H1 (cell line): ENCODE results near the gene TMPRSS12. TPM values are rescaled to one million over a fixed set of nuclear protein-coding genes. Genes with fewer than 3 reads are reported as not detected.

ENCODE experiments used
- CTCF ChIA-PET: fragments of 300-600 bp; sonication (Branson Sonifier 250); formaldehyde crosslinking; loops from one replicate; lab custom pipeline; 2021; ENCODE audit not compliant: partially characterized antibody; lab: Charles Lee
- POLR2A ChIA-PET: fragments of 300-600 bp; sonication (Branson Sonifier 250); formaldehyde crosslinking; loops from one replicate; lab custom pipeline; 2021; ENCODE audit warnings: inconsistent platforms; ENCODE audit not compliant: partially characterized antibody; lab: Charles Lee
- DNase-seq, 2 experiments: peaks; one replicate each; pipeline versions ENCODE4 v3.0.0 to v3.0.0-alpha.2; 2010 to 2022; ENCODE audit warnings: low spot score in 2 of 2, low read depth in 1 of 2, mixed read lengths in 1 of 2
- FAIRE-seq: peaks from 2 replicates; lab custom pipeline; 2011; peaks lifted over from hg19 to GRCh38; lab: Jason Lieb, UNC
- H2AFZ ChIP-seq: 2 replicates; pipeline ENCODE4 v1.8.1; 2012; ENCODE audit warnings: low read length, inconsistent platforms
- H2AK5ac ChIP-seq: 2 replicates; pipeline ENCODE4 v1.6.1; 2013; ENCODE audit warnings: low read depth, low read length
- H2BK120ac ChIP-seq: replicated peaks from 2 replicates; pipeline ENCODE3; 2013; ENCODE audit warnings: low read depth, low read length, inconsistent platforms
- H2BK12ac ChIP-seq: 2 replicates; pipeline ENCODE4 v1.6.1; 2013; ENCODE audit warnings: low read depth, low read length
- H2BK15ac ChIP-seq: 2 replicates; pipeline ENCODE4 v1.6.1; 2013; ENCODE audit warnings: low read length
- H2BK20ac ChIP-seq: 2 replicates; pipeline ENCODE4 v1.6.1; 2013; ENCODE audit warnings: low read length
- H2BK5ac ChIP-seq: 2 replicates; pipeline ENCODE4 v1.6.1; 2013; ENCODE audit warnings: low read depth, low read length
- H3K14ac ChIP-seq: 2 replicates; pipeline ENCODE4 v1.6.1; 2013; ENCODE audit warnings: inconsistent platforms; ENCODE audit not compliant: insufficient read length
- H3K18ac ChIP-seq: 2 replicates; pipeline ENCODE4 v1.6.1; 2013; ENCODE audit warnings: low read length; ENCODE audit errors: extremely low read depth
- H3K23ac ChIP-seq: 2 replicates; pipeline ENCODE4 v1.6.1; 2013; ENCODE audit warnings: inconsistent platforms; ENCODE audit not compliant: insufficient read length
- H3K23me2 ChIP-seq: 2 replicates; pipeline ENCODE4 v1.6.1; 2013; ENCODE audit warnings: low read depth, low read length
- H3K27ac ChIP-seq: 2 replicates; pipeline ENCODE4 v1.6.1; 2011; ENCODE audit warnings: low read depth, low read length, inconsistent platforms
- H3K27me3 ChIP-seq, 4 experiments: replicated peaks in 1 of 4; 1 replicate in 1 of 4; 2 replicates in 3 of 4; pipeline versions ENCODE4 v1.6.1 to v1.8.1; 2011 to 2013; ENCODE audit warnings: low read length in 3 of 4, mild to moderate bottlenecking in 3 of 4, inconsistent platforms in 2 of 4, mixed read lengths in 2 of 4, moderate library complexity in 1 of 4; ENCODE audit not compliant: control insufficient read depth in 3 of 4, insufficient read depth in 3 of 4; ENCODE audit errors: extremely low read depth in 1 of 4
- H3K36me3 ChIP-seq, 4 experiments: 2 replicates each; pipeline versions ENCODE4 v1.6.1 to v1.8.1; 2011 to 2013; ENCODE audit warnings: mild to moderate bottlenecking in 4 of 4, low read length in 3 of 4, moderate library complexity in 2 of 4, control low read depth in 1 of 4, inconsistent platforms in 1 of 4; ENCODE audit not compliant: insufficient read depth in 4 of 4, control insufficient read depth in 2 of 4
- H3K4ac ChIP-seq: replicated peaks from 2 replicates; pipeline ENCODE3; 2013; ENCODE audit warnings: low read length, low read depth, mixed read lengths, inconsistent platforms; ENCODE audit not compliant: insufficient read length
- H3K4me1 ChIP-seq, 4 experiments: replicated peaks in 1 of 4; 1 replicate in 1 of 4; 2 replicates in 3 of 4; pipeline versions ENCODE4 v1.6.1 to v1.8.1; 2011 to 2013; ENCODE audit warnings: low read length in 3 of 4, inconsistent platforms in 2 of 4, mixed read lengths in 1 of 4; ENCODE audit not compliant: insufficient read depth in 4 of 4, control insufficient read depth in 3 of 4
- H3K4me2 ChIP-seq, 2 experiments: 2 replicates each; pipeline versions ENCODE4 v1.6.1 to v1.8.1; 2011 to 2013; ENCODE audit warnings: low read depth in 2 of 2, low read length in 2 of 2, control low read depth in 1 of 2, inconsistent platforms in 1 of 2, mild to moderate bottlenecking in 1 of 2; ENCODE audit not compliant: insufficient read depth in 1 of 2
- H3K4me3 ChIP-seq, 4 experiments: fragments of 200-600, 300-600 bp in 1 of 4; sonication (generic), shearing (Covaris generic), sonication (Bioruptor Twin) in 1 of 4; 2 replicates each; pipeline versions ENCODE4 v1.5.1 to v1.8.1; 2011 to 2016; ENCODE audit warnings: low read length in 4 of 4, low read depth in 3 of 4, control low read depth in 2 of 4, inconsistent platforms in 2 of 4, mild to moderate bottlenecking in 2 of 4, mixed read lengths in 1 of 4, moderate library complexity in 1 of 4; ENCODE audit not compliant: insufficient read depth in 2 of 4; ENCODE audit errors: extremely low read depth in 1 of 4
- H3K56ac ChIP-seq: replicated peaks from 2 replicates; pipeline ENCODE3; 2013; ENCODE audit warnings: low read depth, mild to moderate bottlenecking, mixed read lengths, low read length, inconsistent platforms; ENCODE audit not compliant: insufficient read length
- H3K79me1 ChIP-seq: 2 replicates; pipeline ENCODE4 v1.6.1; 2013; ENCODE audit warnings: low read depth, low read length, control low read depth
- H3K79me2 ChIP-seq, 2 experiments: 2 replicates each; pipeline versions ENCODE4 v1.6.1 to v1.8.1; 2012 to 2013; ENCODE audit warnings: low read length in 2 of 2, mild to moderate bottlenecking in 2 of 2, inconsistent platforms in 1 of 2; ENCODE audit not compliant: insufficient read depth in 2 of 2, control insufficient read depth in 1 of 2
- H3K9ac ChIP-seq, 4 experiments: replicated peaks in 1 of 4; 1 replicate in 1 of 4; 2 replicates in 3 of 4; pipeline versions ENCODE4 v1.6.1 to v1.8.1; 2011 to 2013; ENCODE audit warnings: low read depth in 3 of 4, low read length in 3 of 4, control low read depth in 2 of 4, mild to moderate bottlenecking in 2 of 4, moderate library complexity in 2 of 4, inconsistent platforms in 1 of 4; ENCODE audit errors: extremely low read depth in 1 of 4
- H3K9me3 ChIP-seq, 2 experiments: 2 replicates each; pipeline versions ENCODE4 v1.6.1 to v1.8.1; 2012 to 2013; ENCODE audit warnings: mild to moderate bottlenecking in 2 of 2, moderate library complexity in 2 of 2, control low read depth in 1 of 2, inconsistent platforms in 1 of 2, low read depth in 1 of 2, low read length in 1 of 2, mixed read lengths in 1 of 2; ENCODE audit not compliant: insufficient read depth in 2 of 2
- H4K20me1 ChIP-seq, 2 experiments: replicated peaks in 1 of 2; 2 replicates each; pipeline versions ENCODE3 to v1.8.1; 2011 to 2013; ENCODE audit warnings: inconsistent platforms in 2 of 2, low read length in 2 of 2, mild to moderate bottlenecking in 1 of 2; ENCODE audit not compliant: insufficient read depth in 2 of 2, control insufficient read depth in 1 of 2
- H4K5ac ChIP-seq: 2 replicates; pipeline ENCODE4 v1.6.1; 2013; ENCODE audit warnings: low read length, low read depth, mixed read lengths, inconsistent platforms; ENCODE audit not compliant: insufficient read length
- H4K8ac ChIP-seq: 2 replicates; pipeline ENCODE4 v1.8.0; 2013; ENCODE audit warnings: mild to moderate bottlenecking, moderate library complexity, low read length, inconsistent platforms; ENCODE audit not compliant: insufficient read depth; ENCODE audit errors: extremely low read depth
- H4K91ac ChIP-seq: replicated peaks from 2 replicates; pipeline ENCODE3; 2013; ENCODE audit warnings: low read length, mixed read lengths, inconsistent platforms; ENCODE audit not compliant: insufficient read length
- CEBPB ChIP-seq: IDR thresholded peaks from 2 replicates; pipeline ENCODE4 v1.6.1; 2012; ENCODE audit warnings: low read depth, low read length
- KDM1A ChIP-seq: fragments of 200-600, 300-600 bp; sonication (generic); IDR thresholded peaks from 2 replicates; pipeline ENCODE4 v1.7.1; 2016; ENCODE audit warnings: mild to moderate bottlenecking, low read length, borderline replicate concordance
- KDM5A ChIP-seq: fragments of 200-600 bp; IDR thresholded peaks from 2 replicates; pipeline ENCODE4 v1.7.1; 2012; ENCODE audit warnings: mild to moderate bottlenecking, low read length, inconsistent platforms, mixed read lengths
- RBBP5 ChIP-seq: IDR thresholded peaks from 2 replicates; pipeline ENCODE4 v1.7.1; 2012; ENCODE audit warnings: low read depth, mild to moderate bottlenecking, inconsistent platforms, low read length, moderate library complexity, borderline replicate concordance
- TEAD4 ChIP-seq: IDR thresholded peaks from 2 replicates; pipeline ENCODE4 v1.6.1; 2012; ENCODE audit warnings: low read depth, low read length, inconsistent platforms, mixed read lengths
- WGBS, 2 experiments: shearing (Covaris generic) in 1 of 2; methylation state at CpG; one replicate each; pipeline versions ENCODE4 v1.1.6 to v1.1.7; 2013 to 2015; ENCODE audit warnings: low lambda C conversion rate in 2 of 2, mixed read lengths in 2 of 2, inconsistent platforms in 1 of 2, low coverage in 1 of 2, missing lambda C conversion rate in 1 of 2; ENCODE audit not compliant: insufficient replicate concordance in 2 of 2, insufficient coverage in 1 of 2, insufficient read length in 1 of 2; ENCODE audit errors: extremely low coverage in 1 of 2, missing lambda C conversion rate in 1 of 2; 5-methylcytosine and 5-hydroxymethylcytosine counted together
- polyA plus RNA-seq, 7 experiments: library from polyadenylated mRNA; depleted of rRNA in 3 of 7; stranded (reverse) in 5 of 7; unstranded in 2 of 7; fragments of >200 nt in 5 of 7; fragments of 200-250 nt in 2 of 7; gene quantifications; 1 replicate in 5 of 7; 2 replicates in 1 of 7; 4 replicates in 1 of 7; pipeline versions ENCODE4 v1.2.1 to v1.2.3, GENCODE V29; 2011 to 2013; ENCODE audit warnings: missing spikeins in 2 of 7, mixed read lengths in 2 of 7
- total RNA-seq: library from RNA; stranded (reverse); fragmentation: NEBNext Ultra II Directional; extraction: Animal tissue kit (Norgen Biotek cat#: 25700); gene quantifications from 2 replicates; pipeline ENCODE4 v1.2.1, GENCODE V29; 2021

The TMPRSS12 gene
- total and polyA plus RNA-seq, 2 of the 8 experiments (the other 6 are each of a cell fraction or from before 2014, with no cell fraction given) = not detected

- Histone ChIP-seq H2BK12ac (no peak overlapping the region), H4K8ac (no peak overlapping the region), H3K27me3 (no peaks in the 10 kb centered on the region), H2BK15ac (no peak overlapping the region), H3K23me2 (no peaks in the 10 kb centered on the region), H2BK20ac (no peak overlapping the region), H3K27ac (no peak overlapping the region), H2BK5ac (no peak overlapping the region), H3K18ac (no peak overlapping the region), H3K4me3 (no peak overlapping the region), H2AFZ (no peak overlapping the region), H3K4me2 (no peak overlapping the region), H3K36me3 (peaks cover 0 to 7% (median 4%) of the 10 kb centered on the region in 4 experiments; a peak in 3 of 8 replicates), H4K20me1 (no peaks in the 10 kb centered on the region), H3K9me3 (no peaks in the 10 kb centered on the region), H3K4me1 (no peaks in the 10 kb centered on the region), H2BK120ac (no peak overlapping the region), H3K79me1 (no peaks in the 10 kb centered on the region), H3K56ac (no peak overlapping the region), H4K5ac (no peak overlapping the region), H3K9ac (no peak overlapping the region), H4K91ac (no peak overlapping the region), H2AK5ac (no peak overlapping the region), H3K14ac (no peak overlapping the region), H3K23ac (no peak overlapping the region), H3K4ac (no peak overlapping the region), H3K79me2 (no peaks in the 10 kb centered on the region)
- WGBS, 2 experiments = 88% methylated on average over 1 of the region's 1 CpG; no CpG with 5 or more reads in 1 of the 2 experiments
- ChIA-PET CTCF (interaction anchor here (0.7 to 1.2 kb wide), 4 partner anchors 9 to 163 kb away, joined by 3 to 6 read pairs (median 4); no protein-coding TSS in a partner anchor), POLR2A (interaction anchor here (1.2 to 1.5 kb wide), 3 partner anchors 9 to 182 kb away, joined by 3 to 4 read pairs (median 3); no protein-coding TSS in a partner anchor)
- DNase-seq (no peak), FAIRE-seq (no peak)
- no peak for TF ChIP-seq RBBP5
- TF ChIP-seq TEAD4 = no peak
- no peak for TF ChIP-seq KDM5A
- no peak for TF ChIP-seq KDM1A
- TF ChIP-seq CEBPB = no peak
Measured at GRCh38 chr12:50822082-50822481, 20.6 kb upstream of the TMPRSS12 start.
